Measurements from ENCODE around the gene AKIP1.

GRCh38 chr11:8871962-8872361 lies 39.0 kb upstream of the AKIP1 start:
- TF ChIP-seq CTCF (IDR thresholded peaks at IDR 0.05; ENCODE audit: low read length) (no peak), EZH2 (optimal IDR thresholded peaks at IDR 0.05; ENCODE audit: low read depth, low read length) (no peak)

Data from MM.1S (cell line).